ENCODE results near the gene PLCL1.

Gene PLCL1

GRCh38 chr2:197964720-197965119 is 160.3 kb downstream of the PLCL1 start:
- DNase-seq = no peak

GRCh38 chr2:197965756-197966155 is 161.4 kb downstream of the PLCL1 start:
- DNase-seq = no peak

GRCh38 chr2:197969391-197969893 is 165.0 kb downstream of the PLCL1 start:
- DNase-seq = no peak

GRCh38 chr2:197972061-197972460 is 167.7 kb downstream of the PLCL1 start:
- no peak for DNase-seq

- no peak for DNase-seq
These were observed 168.2 kb downstream of the PLCL1 start for GRCh38 chr2:197972587-197972986.

GRCh38 chr2:197973772-197974171 is 169.4 kb downstream of the PLCL1 start:
- DNase-seq = no peak

GRCh38 chr2:197975931-197976519 is 171.6 kb downstream of the PLCL1 start:
- DNase-seq = no peak

- DNase-seq = no peak
These were observed 174.6 kb downstream of the PLCL1 start for GRCh38 chr2:197978971-197979370.

GRCh38 chr2:197982565-197982964 is 178.2 kb downstream of the PLCL1 start:
- no peak for DNase-seq

- DNase-seq = no peak
These were observed 180.7 kb downstream of the PLCL1 start for GRCh38 chr2:197985029-197985638.

GRCh38 chr2:197986977-197987376 is 182.6 kb downstream of the PLCL1 start:
- no peak for DNase-seq

- DNase-seq = no peak
These were observed 186.0 kb downstream of the PLCL1 start for GRCh38 chr2:197990356-197990755.

GRCh38 chr2:197992482-197993133 is 188.2 kb downstream of the PLCL1 start:
- no peak for DNase-seq

GRCh38 chr2:197993363-197993762 is 189.0 kb downstream of the PLCL1 start:
- DNase-seq = no peak

GRCh38 chr2:197993830-197994229 is 189.4 kb downstream of the PLCL1 start:
- DNase-seq = no peak

GRCh38 chr2:197994751-197995150 is 190.4 kb downstream of the PLCL1 start:
- DNase-seq = no peak

- no peak for DNase-seq
These were observed 192.2 kb downstream of the PLCL1 start for GRCh38 chr2:197996583-197996982.

GRCh38 chr2:197997083-197997541 is 192.7 kb downstream of the PLCL1 start:
- DNase-seq = peak; percentile 13

GRCh38 chr2:197998702-197999101 is 194.3 kb downstream of the PLCL1 start:
- no peak for DNase-seq

GRCh38 chr2:198000417-198000816 is 196.0 kb downstream of the PLCL1 start:
- DNase-seq = no peak

- DNase-seq = no peak
These were observed 199.8 kb downstream of the PLCL1 start for GRCh38 chr2:198004173-198004572.

- DNase-seq = no peak
These were observed 200.8 kb downstream of the PLCL1 start for GRCh38 chr2:198004921-198005829.

GRCh38 chr2:198006733-198007132 is 202.3 kb downstream of the PLCL1 start:
- no peak for DNase-seq

Measured in NCI-H1105 treated with DMSO at 0.1 percent for 48 hours (cell line).